DMS53 treated with DMSO at 0.1 percent for 48 hours (cell line): Measurements from ENCODE around the gene APP.
A peak's percentile ranks its signal among the peaks of the same experiment; 100 is the strongest.

Source experiments
- DNase-seq: peaks from one replicate; lab custom pipeline; 2025; ENCODE audit not compliant: unreplicated experiment; lab: John Stamatoyannopoulos, UW

APP gene

DNA sequence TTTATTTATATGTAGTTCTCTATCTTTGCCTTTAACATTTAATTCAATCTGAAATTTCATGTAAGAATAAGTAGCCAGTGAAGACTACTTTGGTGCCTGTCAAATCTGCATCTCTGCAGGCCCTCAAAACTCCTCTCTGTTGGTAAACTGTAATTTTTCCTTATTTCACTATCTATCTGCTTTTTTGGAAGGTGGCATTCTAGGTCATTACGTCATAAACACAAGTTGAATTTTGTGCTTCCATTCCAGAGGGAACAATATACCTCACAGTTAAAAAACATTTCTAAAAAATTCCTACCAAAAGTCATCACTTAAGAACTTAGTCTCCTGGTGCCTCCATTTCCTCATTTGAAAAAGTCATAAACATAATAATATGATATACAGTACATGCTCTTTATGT is 259.8 kb downstream of the APP start:
- DNase-seq = no peak

DNA sequence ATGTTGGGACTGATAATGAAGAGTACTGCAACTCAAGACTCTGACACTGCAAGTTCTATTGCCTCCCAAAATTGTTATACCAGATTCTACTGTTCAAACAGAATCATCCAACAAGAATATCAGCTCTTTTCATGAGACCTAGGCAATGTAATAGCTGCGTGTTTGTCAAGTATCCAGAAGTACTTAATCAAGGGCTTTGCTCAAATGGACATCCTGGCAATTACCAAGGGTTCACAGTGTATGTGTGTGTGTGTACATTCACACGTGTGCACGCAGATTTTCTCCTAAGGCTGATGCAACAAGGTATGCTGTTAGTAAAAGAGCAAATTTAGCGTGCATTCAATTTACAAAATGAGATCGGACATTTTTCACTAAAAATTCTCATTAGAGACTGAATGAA is 261.2 kb downstream of the APP start:
- no peak for DNase-seq

DNA sequence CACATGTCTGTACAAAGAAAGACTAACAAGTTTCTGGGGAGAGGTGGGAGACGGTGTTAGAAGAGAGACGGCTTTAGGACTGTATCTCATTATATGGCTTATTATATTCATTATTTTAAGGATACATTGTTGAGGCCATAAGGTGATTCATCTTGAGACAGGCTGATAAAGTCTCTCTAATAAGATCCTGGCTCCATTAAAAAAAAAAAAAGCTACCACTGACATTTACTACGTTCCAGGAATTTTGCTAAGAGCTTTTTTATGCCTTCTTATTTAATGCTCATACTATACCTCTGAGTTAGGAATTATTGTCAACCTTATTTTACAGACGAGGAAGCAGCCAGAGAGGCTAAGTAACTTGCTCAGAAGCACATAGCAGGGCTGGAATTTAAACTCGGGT is 262.1 kb downstream of the APP start:
- no peak for DNase-seq

DNA sequence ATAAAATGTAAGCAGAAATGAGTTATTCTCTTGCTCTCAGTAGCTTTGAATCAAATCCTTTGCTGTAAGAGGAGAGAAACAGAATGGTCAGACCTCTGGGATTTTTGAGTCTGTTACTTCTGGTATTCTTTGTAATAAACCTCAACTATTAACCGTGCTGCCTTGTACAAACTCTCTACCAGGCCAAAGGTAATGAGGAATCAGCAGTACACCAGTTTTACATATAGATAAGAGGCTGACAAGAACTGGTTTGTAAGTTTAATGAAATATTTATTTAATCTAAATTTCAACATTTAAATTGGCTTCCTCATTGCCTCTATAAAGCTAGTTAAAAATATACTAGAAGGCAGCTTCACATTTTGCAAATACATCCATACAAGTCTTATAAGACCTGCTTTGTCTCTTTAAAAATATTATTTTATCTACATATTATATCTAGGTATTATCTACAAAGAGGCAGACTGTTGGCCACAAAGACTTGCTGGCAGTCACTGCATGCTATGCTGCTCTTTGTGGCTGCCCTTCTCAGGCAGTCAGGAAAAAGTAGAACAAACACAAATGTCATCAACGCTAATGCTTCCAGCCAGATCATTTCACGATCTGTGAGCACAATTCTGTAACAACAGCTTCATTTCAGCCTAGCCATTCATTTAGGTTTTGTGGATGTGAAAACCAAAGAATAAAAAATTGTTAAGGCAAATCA is 262.8 kb downstream of the APP start:
- DNase-seq = no peak

DNA sequence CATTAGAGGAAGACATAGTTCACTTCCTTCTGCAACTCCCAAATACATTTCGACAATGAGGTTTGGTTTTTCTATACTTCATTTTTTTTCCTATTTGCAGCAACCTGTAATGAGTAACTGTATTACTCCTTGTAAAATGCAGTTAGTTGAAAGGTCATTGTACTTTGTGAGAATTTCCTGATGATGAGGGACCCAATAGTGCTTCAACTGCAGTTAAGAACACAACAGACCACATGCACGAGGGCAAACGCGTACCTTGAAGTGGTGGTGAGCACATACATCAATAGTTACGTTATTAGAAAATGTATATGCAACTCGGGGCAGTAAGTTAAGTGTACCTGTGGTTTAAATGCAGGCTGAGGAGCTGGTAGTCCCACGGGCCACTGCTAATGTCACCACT is 264.0 kb downstream of the APP start:
- DNase-seq = no peak

DNA sequence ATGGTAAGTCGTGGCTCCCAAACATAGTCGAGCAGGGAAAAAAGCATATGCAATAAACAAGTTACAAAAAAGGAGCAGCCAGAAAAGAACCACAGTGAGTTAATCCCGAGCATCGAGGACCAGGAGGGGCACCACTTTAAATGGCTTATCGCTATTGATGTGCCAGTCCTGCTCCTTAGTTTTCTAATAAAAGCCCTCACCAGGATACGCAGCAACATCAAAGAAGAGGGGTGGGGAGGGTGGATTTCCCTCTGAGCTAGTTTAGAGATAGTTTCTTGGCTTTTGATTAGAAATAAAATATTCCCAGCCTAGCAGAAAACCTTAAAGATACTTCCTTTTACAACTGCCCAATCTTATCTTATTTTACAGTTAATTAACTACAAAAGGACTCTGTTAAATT is 265.4 kb downstream of the APP start:
- DNase-seq = no peak

DNA sequence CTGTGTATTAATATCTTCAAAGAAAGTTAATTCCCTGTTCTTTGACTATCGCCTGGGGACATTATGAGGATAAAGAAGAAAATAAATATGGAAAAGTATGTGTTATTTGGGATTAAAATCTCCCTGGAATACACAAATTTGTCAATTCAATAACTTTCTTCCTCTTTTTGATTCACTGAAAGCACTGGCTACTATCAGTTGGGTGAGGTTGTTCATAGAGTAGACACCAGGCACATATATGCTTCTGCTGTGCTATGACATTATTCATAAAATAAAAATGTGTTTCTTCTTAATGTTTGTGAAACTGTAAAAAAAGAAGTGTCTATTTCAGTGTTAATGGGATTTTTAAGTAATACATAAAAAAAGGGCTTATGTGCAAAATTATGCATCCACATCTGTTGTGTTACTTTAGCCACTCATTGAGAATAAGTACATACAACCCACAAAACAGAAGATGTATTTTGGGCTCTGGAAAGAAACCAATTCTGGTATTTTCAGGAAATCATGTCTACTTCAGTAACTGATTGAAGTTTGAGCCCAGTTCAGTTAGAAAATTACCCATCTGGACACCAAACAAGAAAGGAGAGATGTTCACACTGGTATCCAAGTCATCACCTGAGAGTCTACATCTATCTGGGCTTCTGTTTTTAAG is 266.4 kb downstream of the APP start:
- no peak for DNase-seq

DNA sequence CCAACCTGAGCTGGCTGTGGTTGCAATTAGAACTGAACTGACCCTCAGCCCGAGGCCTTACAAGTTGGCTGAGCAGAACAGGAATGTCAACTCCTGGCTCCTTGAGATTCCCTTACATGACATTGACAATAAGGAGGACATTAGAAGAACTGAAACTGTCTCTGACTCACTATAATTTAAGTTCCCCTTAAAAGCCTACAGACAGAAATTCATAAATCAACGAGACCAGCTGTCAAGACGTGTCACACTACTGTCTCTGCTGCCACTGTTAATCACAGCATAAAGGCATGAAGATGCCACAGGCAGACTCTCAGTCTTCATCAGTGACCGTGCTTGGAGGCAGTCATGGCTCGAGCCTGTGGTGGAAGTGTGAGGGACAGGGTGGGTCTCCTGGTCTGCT is 267.0 kb downstream of the APP start:
- no peak for DNase-seq

DNA sequence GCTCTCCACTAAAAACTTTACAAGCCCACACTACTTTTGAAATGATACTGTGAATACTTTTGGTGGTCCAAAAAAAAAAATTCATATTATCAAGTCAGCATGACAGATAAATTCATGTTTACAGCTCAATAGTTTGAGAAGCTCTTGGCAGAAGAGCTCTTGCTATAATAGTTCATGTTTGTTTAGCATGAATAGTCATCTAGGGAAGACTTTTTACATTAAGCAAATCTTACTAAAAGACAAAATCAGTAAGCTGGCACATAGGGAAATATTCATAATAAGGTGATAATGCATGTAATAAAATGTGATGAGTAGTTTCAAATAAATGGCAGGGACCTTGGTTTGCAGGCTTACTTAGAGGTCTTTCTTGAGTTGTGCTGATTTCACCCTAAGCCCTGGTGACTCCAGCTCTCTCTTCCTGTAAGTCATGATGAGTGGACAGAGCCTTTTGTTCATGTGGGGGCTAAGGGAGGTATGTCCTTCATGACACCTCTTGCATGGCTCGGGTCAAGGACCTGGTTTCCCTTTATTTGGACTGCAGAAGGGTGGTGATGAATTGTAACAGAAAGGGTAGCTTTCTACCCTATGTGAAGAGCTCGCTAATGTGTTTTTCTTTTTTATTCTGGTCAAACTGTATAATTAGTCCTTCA is 269.1 kb downstream of the APP start:
- no peak for DNase-seq

DNA sequence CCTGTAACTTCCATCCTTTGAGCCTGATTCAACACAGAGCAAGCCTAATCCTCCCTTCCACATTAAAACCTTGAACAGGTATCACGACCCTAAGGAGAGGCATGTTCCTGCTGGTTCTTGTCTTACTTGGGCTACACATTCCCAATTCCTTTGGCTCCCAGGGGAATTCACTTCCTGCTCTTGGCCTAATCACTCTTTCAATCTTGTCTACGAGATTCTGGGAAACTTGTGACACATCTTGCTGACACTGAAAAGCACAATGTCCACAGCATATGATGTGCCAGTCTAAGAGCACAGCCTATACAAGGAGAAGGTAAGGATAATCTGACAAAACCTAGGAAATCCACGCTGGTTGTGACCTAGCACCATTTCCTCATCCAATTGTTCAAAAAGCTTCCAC is 271.9 kb downstream of the APP start:
- no peak for DNase-seq

DNA sequence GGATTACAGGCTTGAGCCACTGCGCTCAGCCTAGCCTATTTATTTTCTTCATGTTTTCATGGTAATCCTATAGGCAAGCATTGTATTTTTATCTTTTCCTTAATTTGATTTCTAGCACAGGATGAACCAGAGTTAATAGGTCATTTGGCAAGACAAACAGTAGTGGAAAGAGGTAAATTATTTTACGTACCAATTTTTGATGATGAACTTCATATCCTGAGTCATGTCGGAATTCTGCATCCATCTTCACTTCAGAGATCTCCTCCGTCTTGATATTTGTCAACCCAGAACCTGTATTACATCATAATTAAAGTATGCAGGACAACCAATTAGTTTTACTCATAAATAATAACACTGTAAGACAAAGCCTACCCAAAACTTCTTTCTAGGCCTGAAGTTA is 273.2 kb downstream of the APP start:
- DNase-seq = no peak

DNA sequence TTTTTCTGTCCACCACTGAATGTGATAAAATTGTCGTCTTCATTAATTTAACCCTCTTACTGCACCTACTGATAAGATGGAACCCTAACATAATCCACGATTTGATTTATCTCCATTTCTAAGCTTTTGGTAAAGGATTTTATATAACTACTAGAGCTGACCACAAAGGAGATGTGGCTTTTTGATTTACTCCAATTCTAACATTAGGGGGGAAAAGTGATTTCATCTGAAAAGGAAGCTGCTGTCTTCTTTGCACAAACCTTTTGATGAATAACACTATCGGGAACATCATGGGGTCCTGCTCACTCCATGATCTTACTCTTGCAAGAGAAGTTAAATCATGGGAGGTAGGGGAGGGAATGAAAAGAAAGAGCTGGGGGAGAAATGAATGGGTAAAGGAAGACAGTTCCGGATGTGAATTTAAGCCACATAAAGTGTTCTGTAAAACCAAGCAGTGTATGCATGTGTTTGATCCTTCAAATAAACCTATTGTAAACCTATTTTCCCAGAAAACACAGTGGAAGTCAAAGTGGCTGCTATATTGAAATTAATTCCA is 274.0 kb downstream of the APP start:
- DNase-seq = no peak

DNA sequence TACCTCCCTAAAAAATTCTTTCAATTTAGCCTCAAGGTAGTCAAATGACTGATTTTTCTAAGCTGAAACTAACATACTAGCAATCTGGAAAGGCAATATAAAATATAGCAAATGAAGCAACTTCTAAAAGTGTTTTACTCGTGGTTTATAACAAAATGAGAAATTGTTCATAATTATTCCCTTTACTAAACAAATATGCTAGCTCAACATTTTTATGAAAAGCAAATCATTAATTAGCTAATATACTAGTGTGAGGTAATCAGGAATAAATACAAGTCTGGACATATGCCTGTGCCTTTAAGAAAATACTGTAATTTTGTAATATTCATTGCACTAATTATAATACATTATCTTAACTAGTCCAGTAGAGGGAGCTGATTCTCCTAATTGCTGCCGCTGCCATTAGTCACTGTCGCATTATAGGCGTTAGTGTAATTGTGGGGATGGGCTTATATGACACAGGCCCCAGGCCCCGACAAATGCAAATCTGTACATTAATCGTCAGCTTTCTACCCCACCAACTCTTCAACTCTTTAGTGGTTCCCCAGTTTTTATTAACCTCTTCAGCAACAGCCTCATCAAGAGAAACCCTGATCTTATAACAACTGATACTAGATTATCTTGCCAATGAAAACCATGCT is 274.9 kb downstream of the APP start:
- DNase-seq = no peak

DNA sequence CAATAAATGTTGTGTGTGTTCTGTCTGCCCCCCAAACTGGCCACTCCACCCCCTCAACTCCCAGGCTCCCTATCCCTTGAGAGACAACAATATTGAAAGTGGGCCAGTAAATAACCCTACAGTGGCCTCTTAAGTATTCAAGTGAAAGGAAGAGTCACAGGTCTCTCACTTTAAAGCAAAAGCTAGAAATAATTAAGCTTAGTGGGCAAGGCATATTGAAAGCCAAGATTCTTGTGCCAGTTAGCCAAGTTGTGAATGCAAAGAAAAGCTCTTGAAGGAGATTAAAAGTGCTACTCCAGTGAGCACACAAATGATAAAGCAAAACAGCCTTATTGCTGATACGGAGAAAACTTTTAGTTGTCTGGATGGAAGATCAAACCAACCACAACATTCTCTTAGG is 277.4 kb downstream of the APP start:
- no peak for DNase-seq

DNA sequence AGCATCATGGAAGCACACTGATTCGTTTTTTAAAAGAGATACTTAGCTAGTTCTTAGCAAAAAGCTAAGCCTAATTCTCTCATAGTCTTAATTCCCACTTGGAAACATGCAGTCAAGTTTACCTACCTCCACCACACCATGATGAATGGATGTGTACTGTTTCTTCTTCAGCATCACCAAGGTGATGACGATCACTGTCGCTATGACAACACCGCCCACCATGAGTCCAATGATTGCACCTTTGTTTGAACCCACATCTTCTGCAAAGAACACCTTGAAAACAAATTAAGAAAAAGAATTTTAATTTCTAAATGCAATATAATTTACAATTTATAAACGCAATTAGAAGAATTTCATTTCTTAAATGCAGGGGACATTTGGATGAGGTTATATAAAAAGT is 279.0 kb downstream of the APP start:
- no peak for DNase-seq

DNA sequence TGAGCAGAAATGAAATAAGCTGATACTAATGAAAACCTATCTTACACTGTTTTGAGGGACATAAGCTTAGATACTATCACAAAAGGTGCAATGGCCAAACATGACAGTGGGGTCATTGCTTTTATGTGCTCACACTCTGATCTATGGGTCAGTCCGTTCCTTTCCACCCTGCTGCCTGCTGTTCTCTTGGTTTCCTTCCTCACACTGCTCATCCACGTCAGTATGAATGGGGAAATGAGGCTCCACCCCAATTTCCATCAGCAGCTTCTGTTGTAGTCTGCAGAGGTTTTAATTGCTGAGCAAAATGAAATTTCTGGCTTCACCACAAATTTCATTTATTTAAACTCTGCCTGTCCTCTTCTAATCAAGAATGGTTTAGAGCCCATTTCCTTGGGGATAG is 280.6 kb downstream of the APP start:
- no peak for DNase-seq

DNA sequence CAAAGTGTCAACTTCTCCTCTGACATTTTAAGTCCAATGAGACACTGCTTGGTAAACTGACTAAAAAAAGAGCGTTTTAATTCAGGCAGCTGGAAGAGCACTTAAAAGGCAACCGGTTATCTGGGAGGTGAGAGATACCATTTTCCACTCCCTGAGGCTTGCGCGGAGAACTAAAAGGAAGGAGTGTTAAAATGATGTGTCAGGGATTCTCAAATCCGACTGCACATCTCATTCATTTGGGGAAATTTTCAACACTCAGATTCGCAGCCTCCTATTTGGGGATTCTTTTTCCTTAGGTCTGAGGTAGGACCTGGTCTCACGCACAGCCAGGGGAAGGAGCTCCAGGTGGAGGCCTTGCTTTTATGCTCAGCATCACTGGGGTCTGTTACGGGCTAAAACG is 281.9 kb downstream of the APP start:
- DNase-seq = no peak

DNA sequence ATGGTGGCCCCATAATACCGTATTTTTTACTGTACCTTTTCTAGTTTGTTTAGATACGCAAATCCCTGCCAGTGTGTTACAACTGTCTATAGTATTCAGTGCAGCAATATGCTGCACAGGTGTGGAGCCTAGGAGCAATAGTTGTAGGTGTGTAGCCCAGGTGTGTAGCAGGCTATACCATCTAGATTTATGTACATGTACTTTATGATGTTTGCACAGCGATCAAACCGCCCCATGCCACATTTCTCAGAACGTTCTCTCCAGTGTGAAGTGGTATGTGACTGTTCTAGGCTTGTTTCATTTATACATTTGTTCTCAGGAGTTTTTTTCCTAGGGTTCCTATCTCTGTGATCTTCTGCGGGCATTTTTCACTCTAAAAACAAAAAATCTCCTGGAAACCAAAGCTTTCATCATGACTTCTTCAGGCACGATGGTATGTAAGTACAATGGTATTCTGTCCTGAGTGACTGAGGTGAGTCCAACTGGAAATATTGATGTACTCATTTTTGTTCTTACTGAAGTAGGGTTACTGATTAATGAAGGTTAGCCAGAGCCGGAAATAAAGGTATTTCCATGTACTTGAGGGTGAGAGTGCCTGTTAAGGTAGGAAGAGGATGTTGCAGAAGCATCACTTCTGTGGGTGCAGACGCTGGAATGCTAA is 282.8 kb downstream of the APP start:
- DNase-seq = peak; percentile 74

DNA sequence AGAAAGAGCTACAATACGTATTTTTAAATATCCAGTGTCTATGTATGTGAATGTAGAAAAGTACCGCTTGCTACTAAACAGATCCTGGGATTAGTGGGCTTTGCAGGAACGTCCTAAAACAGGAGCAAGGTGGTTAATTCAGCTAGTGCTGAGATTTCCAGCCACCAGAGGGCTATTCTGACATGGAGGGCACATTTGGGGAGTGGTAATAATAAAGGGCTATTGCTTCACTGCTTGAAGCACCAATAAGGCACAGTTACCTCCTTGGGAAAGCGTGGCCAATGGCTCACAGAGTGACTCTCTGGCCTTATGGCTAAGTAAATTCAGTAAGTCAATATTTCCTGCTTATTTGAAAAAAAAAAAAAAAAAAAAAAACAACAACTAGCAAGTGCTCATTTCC is 283.4 kb downstream of the APP start:
- DNase-seq = no peak

DNA sequence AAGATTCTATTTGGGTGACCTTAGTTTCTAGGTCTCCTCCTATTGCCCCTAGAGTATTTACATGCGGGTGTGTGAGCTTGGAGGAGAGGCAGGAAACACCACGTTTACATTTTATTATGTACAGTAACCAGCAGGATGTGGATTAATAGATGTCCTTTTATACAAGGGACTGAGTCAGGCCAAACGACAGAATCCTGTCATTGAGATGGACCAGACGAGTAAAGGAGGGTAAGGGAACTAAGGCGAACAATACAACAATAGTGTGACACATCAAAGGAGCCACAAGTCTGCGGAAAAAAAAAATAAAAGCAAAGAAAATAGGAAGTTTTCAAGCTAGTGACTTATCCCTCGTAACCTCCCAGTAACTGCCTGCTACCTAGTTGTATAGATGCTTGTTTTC is 284.7 kb downstream of the APP start:
- no peak for DNase-seq

DNA sequence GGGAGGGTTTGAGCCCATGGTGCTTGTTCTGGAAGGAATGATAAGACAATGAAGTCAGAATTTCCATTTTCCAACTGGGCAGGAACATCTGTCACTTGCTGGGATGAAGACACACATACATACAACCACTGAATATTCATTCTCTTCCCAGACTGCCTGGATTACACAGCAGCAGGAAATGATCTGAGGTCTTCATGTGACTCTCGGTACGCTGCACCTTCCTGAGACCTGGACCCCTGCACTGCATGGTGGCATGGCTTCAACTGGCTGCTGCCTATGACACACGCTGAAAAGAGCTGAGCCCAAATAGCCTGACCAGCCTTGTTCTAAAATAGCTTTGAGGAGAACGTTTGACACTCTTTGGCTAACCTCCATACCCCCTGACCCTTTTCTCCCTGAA is 285.2 kb downstream of the APP start:
- DNase-seq = no peak
